Testis (tissue), 3 donors: Measurements from ENCODE around the gene SLC9A1. TPM values are rescaled to one million over a fixed set of nuclear protein-coding genes. Genes with fewer than 3 reads are reported as not detected.

Source experiments
- DNase-seq: peaks from one replicate; pipeline ENCODE4 v3.0.0-alpha.2; 2019
- H3K27ac ChIP-seq, 2 donors: fragments of 200-600 bp; sonication (generic); one replicate each; pipeline ENCODE4 v1.5.1; 2019
- H3K27me3 ChIP-seq: fragments of 200-600 bp; sonication (generic); one replicate; pipeline ENCODE4 v1.5.1; 2019
- H3K36me3 ChIP-seq: fragments of 200-600 bp; sonication (generic); one replicate; pipeline ENCODE4 v1.5.1; 2017; ENCODE audit warnings: low read depth; ENCODE audit errors: missing control alignments
- H3K4me1 ChIP-seq: fragments of 200-600 bp; sonication (generic); one replicate; pipeline ENCODE4 v1.5.1; 2019
- H3K4me3 ChIP-seq, 2 donors: fragments of 200-600 bp; sonication (generic); one replicate each; pipeline ENCODE4 v1.5.1; 2017 to 2019
- H3K9me3 ChIP-seq: fragments of 200-600 bp; sonication (generic); one replicate; pipeline ENCODE4 v1.5.1; 2017
- POLR2A ChIP-seq: fragments of 450-650 bp; IDR thresholded peaks from one replicate; pipeline ENCODE4 v1.6.1; 2017; ENCODE audit warnings: antibody characterized with exemption, mild to moderate bottlenecking, moderate library complexity
- WGBS, 2 donors: methylation state at CpG; one replicate each; pipeline ENCODE4 v1.1.5; 2018; 5-methylcytosine and 5-hydroxymethylcytosine counted together
- intact Hi-C: fragments of 100-400 bp; cut with DNase I; formaldehyde crosslinking; loops from one replicate; pipeline ENCODE4 v1.15.1; 2023; ENCODE audit warnings: low total_unique reads
- polyA plus RNA-seq: library from polyadenylated mRNA; stranded (reverse); fragments of 350-450 nt; fragmentation: Illumina TruSeq; extraction: RNeasy Lipid Tissue Mini Kit (QIAGEN cat#74804); gene quantifications from one replicate; pipeline ENCODE4 v1.2.3, GENCODE V29; 2014; ENCODE audit warnings: low read depth, low replicate concordance; ENCODE audit not compliant: insufficient read depth
- total RNA-seq, 2 donors: library from RNA; depleted of rRNA; stranded (reverse); fragments of >200 nt; gene quantifications; one replicate each; pipeline ENCODE4 v1.2.3, GENCODE V29; 2016
- TF ChIP-seq, protein P1 (sequence below), 3 experiments: fragments of 450-650 bp in 2 of 3; fragments of 200-600 bp in 1 of 3; sonication (generic) in 1 of 3; IDR thresholded peaks; one replicate each; pipeline ENCODE4 v1.5.1; 2016 to 2019; ENCODE audit warnings: antibody characterized with exemption in 3 of 3, mild to moderate bottlenecking in 2 of 3, moderate library complexity in 1 of 3

The SLC9A1 gene
- total and polyA plus RNA-seq, 3 donors from 2014 or later, result 16.8 to 33.5 (median 26.4) TPM

- DNase-seq, result peak; percentile 83
- H3K4me3 ChIP-seq, result no peak overlapping the region
- H3K27ac ChIP-seq, result no peak overlapping the region
- H3K4me1 ChIP-seq, result peaks cover 30% of the 10 kb centered on the region
- H3K36me3 ChIP-seq, result no peaks in the 10 kb centered on the region
- no peak for TF ChIP-seq POLR2A
- TF ChIP-seq, protein P1, sequence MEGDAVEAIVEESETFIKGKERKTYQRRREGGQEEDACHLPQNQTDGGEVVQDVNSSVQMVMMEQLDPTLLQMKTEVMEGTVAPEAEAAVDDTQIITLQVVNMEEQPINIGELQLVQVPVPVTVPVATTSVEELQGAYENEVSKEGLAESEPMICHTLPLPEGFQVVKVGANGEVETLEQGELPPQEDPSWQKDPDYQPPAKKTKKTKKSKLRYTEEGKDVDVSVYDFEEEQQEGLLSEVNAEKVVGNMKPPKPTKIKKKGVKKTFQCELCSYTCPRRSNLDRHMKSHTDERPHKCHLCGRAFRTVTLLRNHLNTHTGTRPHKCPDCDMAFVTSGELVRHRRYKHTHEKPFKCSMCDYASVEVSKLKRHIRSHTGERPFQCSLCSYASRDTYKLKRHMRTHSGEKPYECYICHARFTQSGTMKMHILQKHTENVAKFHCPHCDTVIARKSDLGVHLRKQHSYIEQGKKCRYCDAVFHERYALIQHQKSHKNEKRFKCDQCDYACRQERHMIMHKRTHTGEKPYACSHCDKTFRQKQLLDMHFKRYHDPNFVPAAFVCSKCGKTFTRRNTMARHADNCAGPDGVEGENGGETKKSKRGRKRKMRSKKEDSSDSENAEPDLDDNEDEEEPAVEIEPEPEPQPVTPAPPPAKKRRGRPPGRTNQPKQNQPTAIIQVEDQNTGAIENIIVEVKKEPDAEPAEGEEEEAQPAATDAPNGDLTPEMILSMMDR (IDR thresholded peaks at IDR 0.05), result no peak
- WGBS, 2 donors, result 41 to 64% methylated on average over 4 to 5 of the region's 5 CpGs
- intact Hi-C loops, result loop anchor here (5.0 kb wide), 1 partner anchor 40 kb away; no protein-coding TSS in a partner anchor
- no peaks in the 10 kb centered on the region for H3K9me3 ChIP-seq
- H3K27me3 ChIP-seq, result no peaks in the 10 kb centered on the region
Measured at GRCh38 chr1:27111626-27112573, 43.0 kb downstream of the SLC9A1 start.

GRCh38 chr1:27109103-27109822 lies 45.7 kb downstream of the SLC9A1 start:
- Histone ChIP-seq H3K9me3 (no peaks in the 10 kb centered on the region), H3K4me3 (no peak overlapping the region), H3K27ac (no peak overlapping the region), H3K36me3 (no peaks in the 10 kb centered on the region), H3K27me3 (no peaks in the 10 kb centered on the region), H3K4me1 (peaks cover 11% of the 10 kb centered on the region)
- TF ChIP-seq, protein P1 (IDR thresholded peaks at IDR 0.05), result no peak
- no peak for TF ChIP-seq POLR2A
- DNase-seq, result no peak
- intact Hi-C loops, result loop anchor here (5.0 kb wide), 1 partner anchor 173 kb away; no protein-coding TSS in a partner anchor
- 96 to 97% methylated on average over 16 to 23 of the region's 23 CpGs for WGBS, 2 donors

DNA sequence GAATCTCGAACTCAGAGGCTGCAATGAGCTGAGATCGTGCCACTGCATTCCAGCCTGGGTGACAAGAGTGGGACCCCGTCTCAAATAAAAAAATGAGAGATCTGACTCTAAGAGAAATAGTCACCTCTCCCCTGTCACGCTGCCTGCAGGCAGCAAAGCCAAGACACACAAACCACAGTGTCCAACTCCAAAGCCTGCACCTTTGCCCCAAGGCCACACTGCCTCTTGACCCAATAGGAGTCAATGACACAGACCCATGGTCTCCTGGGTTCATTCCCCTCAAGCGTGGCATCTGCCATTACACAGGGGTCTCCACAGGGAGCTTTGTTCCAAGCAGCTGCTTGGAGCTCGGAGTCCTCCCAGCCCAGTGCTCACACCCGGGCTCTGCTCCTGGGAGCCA lies 46.3 kb downstream of the SLC9A1 start:
- WGBS, 2 donors, result 94 to 95% methylated on average over 7 of the region's 7 CpGs
- H3K4me1 ChIP-seq, result peaks cover 11% of the 10 kb centered on the region
- TF ChIP-seq, protein P1 (IDR thresholded peaks at IDR 0.05), result no peak
- TF ChIP-seq POLR2A, result no peak
- H3K9me3 ChIP-seq, result no peaks in the 10 kb centered on the region
- no peaks in the 10 kb centered on the region for H3K36me3 ChIP-seq
- no peak overlapping the region for H3K27ac ChIP-seq
- no peaks in the 10 kb centered on the region for H3K27me3 ChIP-seq
- no peak overlapping the region for H3K4me3 ChIP-seq
- intact Hi-C loops, result loop anchor here (5.0 kb wide), 1 partner anchor 174 kb away; no protein-coding TSS in a partner anchor
- no peak for DNase-seq

- no peaks in the 10 kb centered on the region for H3K9me3 ChIP-seq
- no peaks in the 10 kb centered on the region for H3K27me3 ChIP-seq
- no peaks in the 10 kb centered on the region for H3K36me3 ChIP-seq
- DNase-seq, result no peak
- H3K27ac ChIP-seq, result no peak overlapping the region
- H3K4me3 ChIP-seq, result no peak overlapping the region
- intact Hi-C loops, result loop anchor here (5.0 kb wide), 1 partner anchor 176 kb away; no protein-coding TSS in a partner anchor
- H3K4me1 ChIP-seq, result peaks cover 1% of the 10 kb centered on the region
- 70 to 88% methylated on average over 3 to 5 of the region's 7 CpGs for WGBS, 2 donors
- TF ChIP-seq, protein P1 (IDR thresholded peaks at IDR 0.05), result no peak
- no peak for TF ChIP-seq POLR2A
Measured at GRCh38 chr1:27106561-27107323, 48.2 kb downstream of the SLC9A1 start.
